Kidney (tissue), 14 donors: ENCODE measurements around the gene RAET1E. TPM values are rescaled to one million over a fixed set of nuclear protein-coding genes. Genes with fewer than 3 reads are reported as not detected.
"Not testable (repeated sequence)": the region's sequence is repeated elsewhere in the genome, so short reads cannot be mapped to it uniquely, and the experiment has no call there.

ENCODE experiments used
- DNase-seq, 5 donors: peaks; one replicate each; pipeline ENCODE4 v3.0.0-alpha.2; 2013 to 2020
- FAIRE-seq: peaks from 2 replicates; lab custom pipeline; 2012; peaks lifted over from hg19 to GRCh38; lab: Jason Lieb, UNC
- H3K27ac ChIP-seq, 2 donors: one replicate each; pipeline ENCODE4 v1.7.0; 2013; ENCODE audit warnings: low read depth in 2 of 2, low read length in 2 of 2, inconsistent platforms in 1 of 2
- H3K27me3 ChIP-seq: one replicate; pipeline ENCODE4 v1.7.1; 2013; ENCODE audit warnings: low read length, inconsistent platforms; ENCODE audit not compliant: control insufficient read depth, insufficient read depth
- H3K36me3 ChIP-seq, 3 donors: one replicate each; pipeline versions ENCODE4 v1.7.0 to v1.7.1; 2013; ENCODE audit warnings: low read length in 3 of 3, control low read depth in 1 of 3, inconsistent platforms in 1 of 3; ENCODE audit not compliant: insufficient read depth in 3 of 3, control insufficient read depth in 2 of 3
- H3K4me1 ChIP-seq, 3 donors: one replicate each; pipeline versions ENCODE4 v1.7.0 to v1.7.1; 2013; ENCODE audit warnings: low read length in 3 of 3, inconsistent platforms in 1 of 3, low read depth in 1 of 3; ENCODE audit not compliant: control insufficient read depth in 2 of 3, insufficient read depth in 2 of 3
- H3K4me3 ChIP-seq, 3 donors: one replicate each; pipeline versions ENCODE4 v1.7.0 to v1.8.1; 2013; ENCODE audit warnings: low read length in 3 of 3, control low read depth in 1 of 3, inconsistent platforms in 1 of 3
- H3K9ac ChIP-seq, 3 donors: one replicate each; pipeline versions ENCODE4 v1.7.0 to v1.7.1; 2013; ENCODE audit warnings: low read length in 3 of 3, control low read depth in 1 of 3, inconsistent platforms in 1 of 3
- H3K9me3 ChIP-seq, 3 donors: one replicate each; pipeline versions ENCODE4 v1.7.0 to v1.7.1; 2013; ENCODE audit warnings: low read length in 3 of 3, control low read depth in 1 of 3, inconsistent platforms in 1 of 3; ENCODE audit not compliant: control insufficient read depth in 2 of 3, insufficient read depth in 1 of 3
- CTCF ChIP-seq: IDR thresholded peaks from 3 replicates; pipeline ENCODE4 v1.5.1; 2012; ENCODE audit warnings: mild to moderate bottlenecking, moderate library complexity, borderline replicate concordance; ENCODE audit not compliant: insufficient read depth; ENCODE audit errors: extremely low read depth
- intact Hi-C: fragments of 100-400 bp; cut with DNase I; formaldehyde crosslinking; loops from one replicate; pipeline ENCODE4 v1.11.1; 2022
- polyA plus RNA-seq: library from polyadenylated mRNA; stranded (reverse); fragments of 350-450 nt; fragmentation: Illumina TruSeq; extraction: RNeasy Lipid Tissue Mini Kit (QIAGEN cat#74804); gene quantifications from one replicate; pipeline ENCODE4 v1.2.3, GENCODE V29; 2014; ENCODE audit warnings: low read depth, low replicate concordance; ENCODE audit not compliant: insufficient read depth
- total RNA-seq: library from RNA; stranded (reverse); fragmentation: NEBNext Ultra II Directional; extraction: Animal tissue kit (Norgen Biotek cat#: 25700); gene quantifications from one replicate; pipeline ENCODE4 v1.2.1, GENCODE V29; 2021
- donor health status: control.
- donor health status: control.
- donor health status: control.
- donor health status: control.
- donor health status: control.
- donor health status: DM: yes; HTN: yes; CAD: no.
- donor health status: Normal renal cell carcinoma (clear cell type).

The RAET1E gene
- total and polyA plus RNA-seq, 2 donors from 2014 or later = 1.0 to 3.1 TPM

DNA sequence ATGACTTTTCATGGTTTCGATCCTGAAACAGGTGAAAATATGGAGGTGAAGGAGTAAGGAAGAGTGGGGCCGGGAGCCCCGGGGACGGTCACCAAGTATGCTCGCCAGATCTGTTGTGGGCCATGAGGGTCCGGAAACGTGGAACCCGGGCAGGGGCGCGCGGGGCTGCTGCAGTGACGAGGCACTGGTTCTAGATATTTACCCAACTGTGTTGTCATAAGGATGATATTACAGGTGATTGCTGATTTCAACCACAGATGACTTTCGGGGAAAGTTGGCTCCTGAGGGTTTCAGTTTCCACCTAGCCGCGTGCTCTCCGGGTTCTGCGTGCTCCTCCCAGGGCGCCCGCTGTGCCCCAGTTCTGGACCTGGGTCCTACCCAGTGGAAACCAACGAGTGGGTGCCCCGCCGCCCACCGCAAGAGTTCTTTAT lies 12.8 kb upstream of the RAET1E start:
- Histone ChIP-seq H3K27me3 (no peaks in the 10 kb centered on the region), H3K4me1 (peaks cover 0 to 4% (median 0%) of the 10 kb centered on the region in 3 donors), H3K36me3 (no peaks in the 10 kb centered on the region), H3K9me3 (peaks cover 0 to 4% (median 0%) of the 10 kb centered on the region in 3 donors), H3K4me3 (no peak overlapping the region), H3K9ac (no peak overlapping the region), H3K27ac (no peak overlapping the region)
- DNase-seq (peak in 1 of 5 donors; percentile 46), FAIRE-seq (no peak)
- no peak for TF ChIP-seq CTCF
- intact Hi-C loops = no loop called here

DNA sequence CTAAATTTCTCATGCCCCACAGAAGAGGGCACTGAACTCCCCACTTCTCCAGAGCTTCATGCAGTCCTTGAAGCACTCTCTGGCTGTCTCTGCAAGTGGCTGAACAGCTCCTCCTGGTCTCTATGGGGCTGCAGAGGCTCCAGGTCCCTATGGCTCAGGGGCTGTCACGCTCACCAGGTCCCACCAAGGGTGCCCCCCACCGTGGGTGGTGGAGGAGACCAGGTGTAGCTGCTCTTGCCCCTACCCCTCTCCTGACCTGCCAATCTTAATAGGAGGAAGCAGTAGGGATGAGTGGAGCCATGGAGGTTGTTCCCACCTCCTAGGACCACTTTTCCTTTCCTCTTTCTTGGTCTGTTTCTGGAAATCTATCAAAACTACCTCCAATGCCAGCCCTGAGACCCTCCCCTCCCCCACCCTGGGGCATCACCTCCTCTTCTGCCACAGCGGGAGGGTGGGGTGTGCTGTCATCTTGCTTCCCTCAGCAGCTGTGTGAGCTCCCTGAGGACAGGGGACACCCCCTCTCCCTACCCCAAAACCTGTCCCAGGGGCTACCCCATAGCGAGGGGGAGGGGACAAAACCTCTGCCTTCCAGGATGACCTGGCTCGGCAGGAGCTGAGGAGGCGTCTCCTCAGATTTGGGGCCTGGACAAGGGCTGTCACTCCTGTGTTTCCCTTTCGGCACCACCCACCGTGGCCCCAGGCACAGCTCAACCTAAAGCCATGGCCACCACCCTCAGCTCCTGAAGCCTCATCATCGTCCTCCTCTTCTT lies 12.0 kb upstream of the RAET1E start:
- Histone ChIP-seq H3K27me3 (no peaks in the 10 kb centered on the region), H3K27ac (no peak overlapping the region), H3K4me1 (peaks cover 0 to 4% (median 0%) of the 10 kb centered on the region in 3 donors), H3K4me3 (no peak overlapping the region), H3K36me3 (no peaks in the 10 kb centered on the region), H3K9me3 (peaks cover 0 to 4% (median 0%) of the 10 kb centered on the region in 3 donors), H3K9ac (no peak overlapping the region)
- no peak for TF ChIP-seq CTCF
- intact Hi-C loops = no loop called here
- no peak for FAIRE-seq
- peak in 1 of 5 donors; percentile 58 for DNase-seq

DNA sequence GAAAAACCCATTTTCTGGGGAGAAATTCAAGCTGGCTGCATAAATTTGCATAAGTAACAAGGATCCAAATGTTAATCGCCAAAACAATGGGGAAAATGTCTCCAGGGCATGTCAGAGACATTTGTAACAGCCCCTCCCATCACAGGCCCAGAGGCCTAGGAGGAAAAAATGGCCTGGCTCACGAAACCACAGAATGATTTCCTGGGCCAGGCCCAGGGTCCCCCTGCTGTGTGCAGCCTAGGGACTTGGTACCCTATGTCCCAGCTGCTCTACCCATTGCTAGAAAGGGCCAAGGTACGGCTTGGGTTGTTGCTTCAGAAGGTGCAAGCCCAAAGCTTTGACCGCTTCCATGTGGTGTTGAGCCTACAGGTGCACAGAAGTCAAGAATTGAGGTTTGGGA lies 10.6 kb upstream of the RAET1E start:
- H3K9me3 ChIP-seq, H3K9ac ChIP-seq, FAIRE-seq, intact Hi-C loops, H3K36me3 ChIP-seq, H3K4me3 ChIP-seq, H3K27ac ChIP-seq, H3K27me3 ChIP-seq, H3K4me1 ChIP-seq: not testable (repeated sequence)
- DNase-seq = peak in 1 of 5 donors; percentile 6

- H3K9me3 ChIP-seq = peaks cover 0 to 4% (median 0%) of the 10 kb centered on the region in 3 donors
- no peaks in the 10 kb centered on the region for H3K27me3 ChIP-seq
- H3K9ac ChIP-seq = no peak overlapping the region
- no peak for TF ChIP-seq CTCF
- DNase-seq = peak in 1 of 5 donors; percentile 39
- peaks cover 0 to 4% (median 0%) of the 10 kb centered on the region in 3 donors for H3K4me1 ChIP-seq
- H3K4me3 ChIP-seq = no peak overlapping the region
- intact Hi-C loops = no loop called here
- FAIRE-seq = no peak
- no peak overlapping the region for H3K27ac ChIP-seq
- no peaks in the 10 kb centered on the region for H3K36me3 ChIP-seq
Observed at GRCh38 chr6:149907317-149907716, 9.4 kb upstream of the RAET1E start.
